A549 (cell line): ENCODE measurements around the gene HMSD.

Source experiments
- CBX8 ChIP-seq: fragments of 200-600 bp; sonication (generic); IDR thresholded peaks from 2 replicates; pipeline ENCODE4 v1.6.1; 2016
- CEBPB ChIP-seq, 2 experiments: fragments of >200 bp in 1 of 2; sonication (Bioruptor Twin) in 1 of 2; formaldehyde crosslinking in 1 of 2; IDR thresholded peaks; 2 replicates each; pipeline ENCODE4 v1.6.1; 2012 to 2016
- CTCF ChIP-seq: fragments of >200 bp; sonication (Bioruptor Twin); formaldehyde crosslinking; IDR thresholded peaks from 3 replicates; pipeline ENCODE4 v1.5.1; 2016
- ELK1 ChIP-seq: fragments of 150-350 bp; IDR thresholded peaks from 2 replicates; pipeline ENCODE4 v1.6.1; 2014; ENCODE audit warnings: low read depth, mild to moderate bottlenecking, low read length
- JUNB ChIP-seq: fragments of >200 bp; sonication (Bioruptor Twin); formaldehyde crosslinking; IDR thresholded peaks from 2 replicates; pipeline ENCODE4 v1.6.1; 2016
- MAZ ChIP-seq: fragments of 150-350 bp; IDR thresholded peaks from 2 replicates; pipeline ENCODE4 v1.6.1; 2014; ENCODE audit warnings: antibody characterized with exemption, low read depth, low read length, borderline replicate concordance
- NR3C1 ChIP-seq: fragments of >200 bp; sonication (Bioruptor Twin); formaldehyde crosslinking; IDR thresholded peaks from 3 replicates; pipeline ENCODE4 v1.6.1; 2017
- POLR2A ChIP-seq: IDR thresholded peaks from 2 replicates; pipeline ENCODE4 v1.6.1; 2012; ENCODE audit warnings: mild to moderate bottlenecking, low read length
- RFX5 ChIP-seq: fragments of 450-650 bp; IDR thresholded peaks from 2 replicates; pipeline ENCODE4 v1.7.1; 2014; ENCODE audit warnings: antibody characterized with exemption, mild to moderate bottlenecking, moderate library complexity
- ZC3H11A ChIP-seq: fragments of 450-650 bp; IDR thresholded peaks from 2 replicates; pipeline ENCODE4 v1.6.1; 2014; ENCODE audit warnings: antibody characterized with exemption, mild to moderate bottlenecking
- ZFP36 ChIP-seq: fragments of 450-650 bp; IDR thresholded peaks from 2 replicates; pipeline ENCODE4 v1.6.1; 2014; ENCODE audit warnings: borderline replicate concordance; ENCODE audit not compliant: partially characterized antibody

- no peak for TF ChIP-seq CTCF
- no peak for TF ChIP-seq POLR2A
- no peak for TF ChIP-seq CBX8
- no peak for TF ChIP-seq ZFP36
- no peak for TF ChIP-seq ZC3H11A
- no peak for TF ChIP-seq MAZ
- TF ChIP-seq RFX5 = no peak
- TF ChIP-seq JUNB = no peak
- TF ChIP-seq CEBPB (IDR thresholded peaks at IDR 0.05) = no peak
- no peak for TF ChIP-seq NR3C1
- TF ChIP-seq ELK1 = no peak
Observed at GRCh38 chr18:63904694-63905093, 44.4 kb upstream of the HMSD start.
